Measurements from ENCODE around the gene INSIG2.

INSIG2 gene

GRCh38 chr2:118088051-118089024 is at the start of gene INSIG2:
TSS of gene INSIG2 (plus strand) at chr2:118088471. CDS start at chr2:118096557, 8,086 bp downstream.
- intact Hi-C loops (cut with DNase I; ENCODE audit: low total_unique reads) = loop anchor here (2.0 kb wide), 1 partner anchor 98 kb away; no protein-coding TSS in a partner anchor
- DNase-seq = peak; percentile 92 to 95
- Histone ChIP-seq H3K27me3 (no peaks in the 10 kb centered on the region), H3K4me3 (peak within 1 kb of the TSS; percentile 84 to 89), H3K36me3 (no peaks in the 10 kb centered on the region), H3K4me1 (peaks cover 0 to 37% (median 14%) of the 10 kb centered on the region in 4 donors), H3K9me3 (no peaks in the 10 kb centered on the region), H3K27ac (peak within 1 kb of the TSS; percentile 75 to 84)
- no peak for TF ChIP-seq CTCF (IDR thresholded peaks at IDR 0.05)

DNA sequence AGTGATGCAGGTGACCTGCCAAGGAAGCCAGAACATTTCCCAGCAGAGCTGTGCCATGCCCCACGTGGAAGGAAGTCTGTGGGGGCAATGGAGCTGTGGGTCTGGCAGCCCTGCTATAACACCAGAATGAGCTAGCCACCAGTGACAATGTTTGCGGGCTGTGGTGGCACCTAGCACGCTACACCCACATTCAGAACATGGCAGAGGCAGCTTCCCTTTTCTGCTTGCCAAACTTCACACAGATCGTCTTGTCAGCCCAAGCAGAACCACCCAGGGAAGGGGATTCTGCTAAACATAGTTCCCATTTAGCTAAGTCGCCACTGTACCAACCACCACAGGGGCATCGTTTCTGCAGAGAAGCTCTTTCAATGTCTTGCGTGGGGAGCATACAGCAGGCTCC is 47.4 kb upstream of the INSIG2 start:
- Histone ChIP-seq H3K36me3 (no peaks in the 10 kb centered on the region), H3K9me3 (peaks cover 0 to 6% (median 5%) of the 10 kb centered on the region in 3 donors), H3K4me3 (no peak overlapping the region), H3K4me1 (no peaks in the 10 kb centered on the region), H3K27ac (no peak overlapping the region), H3K27me3 (peaks cover 0 to 24% of the 10 kb centered on the region in 2 donors)
- no peak for TF ChIP-seq CTCF (IDR thresholded peaks at IDR 0.05)
- no peak for DNase-seq
- intact Hi-C loops (cut with DNase I; ENCODE audit: low total_unique reads) = no loop called here

DNA sequence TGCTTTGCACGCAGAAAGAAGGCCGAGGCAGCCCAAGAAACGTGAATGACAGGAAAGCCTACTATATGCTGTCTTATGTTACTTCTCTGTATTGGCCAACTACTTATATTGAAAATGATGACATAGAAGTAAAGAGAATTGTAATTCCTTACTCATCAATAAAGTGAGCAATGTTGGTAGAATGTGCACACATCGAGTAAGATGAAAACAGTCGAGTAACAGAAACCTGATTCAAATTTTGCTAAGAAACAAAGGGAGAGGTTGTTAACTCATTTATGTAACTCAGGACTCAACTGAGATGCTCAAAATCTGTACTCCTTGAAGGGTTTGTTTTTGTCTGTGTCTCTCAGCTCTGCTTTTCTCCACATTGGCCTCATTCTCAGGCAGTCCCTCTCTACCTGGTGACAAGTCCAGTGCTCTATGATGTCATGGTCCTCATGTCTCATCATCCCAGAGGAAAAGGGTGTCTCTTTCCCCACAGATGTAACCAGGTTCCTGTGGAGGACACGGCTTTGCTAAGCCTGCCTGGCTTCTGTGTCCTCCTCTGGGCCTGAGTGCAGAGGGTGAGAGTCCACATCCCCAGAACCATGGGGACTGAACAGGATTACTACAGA is 44.1 kb upstream of the INSIG2 start:
- intact Hi-C loops (cut with DNase I; ENCODE audit: low total_unique reads) = no loop called here

GRCh38 chr2:118044854-118045253 is 43.4 kb upstream of the INSIG2 start:
- H3K4me1 ChIP-seq = no peaks in the 10 kb centered on the region
- H3K4me3 ChIP-seq = no peak overlapping the region
- H3K27ac ChIP-seq = no peak overlapping the region
- intact Hi-C loops (cut with DNase I; ENCODE audit: low total_unique reads) = no loop called here
- no peaks in the 10 kb centered on the region for H3K9me3 ChIP-seq
- DNase-seq = no peak
- H3K36me3 ChIP-seq = no peaks in the 10 kb centered on the region
- peaks cover 0 to 37% of the 10 kb centered on the region in 2 donors for H3K27me3 ChIP-seq
- TF ChIP-seq CTCF (IDR thresholded peaks at IDR 0.05) = no peak

More for the DNA sequence above, 44.1 kb upstream of the INSIG2 start:
- no peak for TF ChIP-seq CTCF (IDR thresholded peaks at IDR 0.05)
- no peaks in the 10 kb centered on the region for H3K4me1 ChIP-seq
- no peak overlapping the region for H3K27ac ChIP-seq
- no peaks in the 10 kb centered on the region for H3K36me3 ChIP-seq
- no peak overlapping the region for H3K4me3 ChIP-seq
- peaks cover 0 to 31% of the 10 kb centered on the region in 2 donors for H3K27me3 ChIP-seq
- DNase-seq = no peak
- no peaks in the 10 kb centered on the region for H3K9me3 ChIP-seq

DNA sequence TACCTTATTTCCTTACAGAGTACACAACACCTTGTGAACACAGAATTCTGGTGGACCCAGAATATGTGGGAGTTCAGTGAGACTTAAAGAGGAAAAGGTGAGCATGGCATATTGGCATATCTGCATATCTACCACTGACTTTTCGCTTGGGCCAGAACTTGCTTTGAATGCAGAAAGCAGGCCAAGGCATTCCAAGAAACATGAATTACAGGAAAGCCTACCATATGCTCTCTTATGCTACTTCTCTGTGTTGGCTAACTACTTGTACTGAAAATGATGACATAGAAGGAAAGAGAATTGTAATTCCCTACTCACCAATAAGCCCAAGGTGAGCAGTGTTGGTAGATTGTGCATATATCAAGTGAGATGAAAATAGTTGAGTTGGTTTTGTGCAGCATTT is 43.0 kb upstream of the INSIG2 start:
- Histone ChIP-seq H3K4me3 (no peak overlapping the region), H3K27ac (no peak overlapping the region), H3K27me3 (peaks cover 0 to 37% of the 10 kb centered on the region in 2 donors), H3K9me3 (no peaks in the 10 kb centered on the region), H3K4me1 (no peaks in the 10 kb centered on the region), H3K36me3 (no peaks in the 10 kb centered on the region)
- intact Hi-C loops (cut with DNase I; ENCODE audit: low total_unique reads) = no loop called here
- no peak for TF ChIP-seq CTCF (IDR thresholded peaks at IDR 0.05)
- no peak for DNase-seq

Measured in tibial artery (tissue), 4 donors.